A673 (cell line): ENCODE results near the gene HPSE2. TPM values are rescaled to one million over a fixed set of nuclear protein-coding genes. Genes with fewer than 3 reads are reported as not detected.

ENCODE experiments used
- BruUV-seq: library from RNA; stranded (reverse); fragments of 400-500 nt; replicated peaks from 2 replicates; lab custom pipeline; 2021; lab: Mats Ljungman, UMichigan
- CTCF ChIA-PET: fragments of 300-600 bp; sonication (Branson Sonifier 250); formaldehyde crosslinking; loops from one replicate; lab custom pipeline; 2022; ENCODE audit warnings: antibody characterized with exemption; lab: Charles Lee
- POLR2A ChIA-PET: fragments of 300-600 bp; sonication (Branson Sonifier 250); formaldehyde crosslinking; loops from one replicate; lab custom pipeline; 2022; ENCODE audit warnings: antibody characterized with exemption; ENCODE audit not compliant: low non-redundant PET; lab: Charles Lee
- DNase-seq: peaks from one replicate; pipeline ENCODE4 v3.0.0-alpha.2; 2015; ENCODE audit warnings: low spot score
- H3K27ac ChIP-seq: fragments of 200-600 bp; sonication (generic); 2 replicates; pipeline ENCODE4 v1.5.1; 2016; ENCODE audit warnings: mixed run types, low read depth, mild to moderate bottlenecking, mixed read lengths, antibody characterized with exemption, low read length; ENCODE audit not compliant: poor library complexity, severe bottlenecking
- H3K27me3 ChIP-seq: fragments of 200-600 bp; sonication (generic); replicated peaks from 2 replicates; pipeline ENCODE4 v1.6.1; 2017; ENCODE audit warnings: mixed run types, low read depth, mild to moderate bottlenecking, mixed read lengths, antibody characterized with exemption, low read length; ENCODE audit not compliant: insufficient read depth, poor library complexity
- H3K36me3 ChIP-seq: fragments of 200-600 bp; sonication (generic); 2 replicates; pipeline ENCODE4 v1.6.1; 2016; ENCODE audit warnings: mixed run types, mild to moderate bottlenecking, mixed read lengths, antibody characterized with exemption, low read length; ENCODE audit not compliant: insufficient read depth, poor library complexity, severe bottlenecking
- H3K4me1 ChIP-seq: fragments of 200-600 bp; sonication (generic); 2 replicates; pipeline ENCODE4 v1.6.1; 2017; ENCODE audit warnings: mixed run types, mild to moderate bottlenecking, mixed read lengths, antibody characterized with exemption, low read length; ENCODE audit not compliant: insufficient read depth, poor library complexity, severe bottlenecking
- H3K4me3 ChIP-seq: fragments of 200-600 bp; sonication (generic); 2 replicates; pipeline ENCODE4 v1.5.1; 2016; ENCODE audit warnings: low read depth, mixed run types, mild to moderate bottlenecking, mixed read lengths, low read length; ENCODE audit not compliant: poor library complexity, severe bottlenecking
- H3K9me3 ChIP-seq: fragments of 200-600 bp; sonication (generic); 2 replicates; pipeline ENCODE4 v1.6.1; 2016; ENCODE audit warnings: mixed run types, low read depth, mild to moderate bottlenecking, mixed read lengths, antibody characterized with exemption, low read length; ENCODE audit not compliant: poor library complexity, severe bottlenecking
- CTCF ChIP-seq: fragments of 300-800, 200-600 bp; sonication (generic); conservative IDR thresholded peaks from 2 replicates; pipeline ENCODE4 v1.5.1; 2017; ENCODE audit warnings: low read depth, mild to moderate bottlenecking, antibody characterized with exemption, low read length, moderate library complexity, mixed read lengths
- EZH2 ChIP-seq: fragments of 200-600 bp; sonication (generic); IDR thresholded peaks from 2 replicates; pipeline ENCODE4 v1.6.1; 2017; ENCODE audit warnings: borderline replicate concordance, low read depth, mild to moderate bottlenecking, mixed read lengths, antibody characterized with exemption, low read length; ENCODE audit not compliant: poor library complexity, severe bottlenecking
- intact Hi-C: fragments of 100-400 bp; cut with micrococcal nuclease; formaldehyde crosslinking; loops from one replicate; pipeline ENCODE4 v1.10.0; 2022; ENCODE audit not compliant: unreplicated experiment
- total RNA-seq: library from RNA; stranded (reverse); gene quantifications from 2 replicates; pipeline ENCODE4 v1.2.3, GENCODE V29; 2021

HPSE2 gene
- total RNA-seq, 1 experiment from 2014 or later: not detected

GRCh38 chr10:98478430-98479222 is 757.0 kb downstream of the HPSE2 start:
- H3K36me3 ChIP-seq: no peaks in the 10 kb centered on the region
- no peak for DNase-seq
- H3K4me1 ChIP-seq: no peaks in the 10 kb centered on the region
- TF ChIP-seq EZH2: no peak
- no peak for TF ChIP-seq CTCF
- H3K27ac ChIP-seq: no peak overlapping the region
- ChIA-PET POLR2A (no interaction called here), CTCF (no interaction called here)
- intact Hi-C loops: no loop called here
- BruUV-seq: no TSS peak
- H3K4me3 ChIP-seq: no peak overlapping the region
- H3K27me3 ChIP-seq: no peaks in the 10 kb centered on the region
- no peaks in the 10 kb centered on the region for H3K9me3 ChIP-seq

- intact Hi-C loops: no loop called here
- ChIA-PET POLR2A (no interaction called here), CTCF (no interaction called here)
- no peaks in the 10 kb centered on the region for H3K27me3 ChIP-seq
- no peak overlapping the region for H3K27ac ChIP-seq
- DNase-seq: no peak
- no TSS peak for BruUV-seq
- no peaks in the 10 kb centered on the region for H3K36me3 ChIP-seq
- H3K4me3 ChIP-seq: no peak overlapping the region
- no peaks in the 10 kb centered on the region for H3K4me1 ChIP-seq
- TF ChIP-seq EZH2: no peak
- TF ChIP-seq CTCF: no peak
- no peaks in the 10 kb centered on the region for H3K9me3 ChIP-seq
Observed at GRCh38 chr10:98477861-98478260, 757.8 kb downstream of the HPSE2 start.

- intact Hi-C loops: no loop called here
- Histone ChIP-seq H3K9me3 (no peaks in the 10 kb centered on the region), H3K36me3 (no peaks in the 10 kb centered on the region), H3K4me3 (no peak overlapping the region), H3K27me3 (peaks cover 15% of the 10 kb centered on the region), H3K27ac (no peak overlapping the region), H3K4me1 (no peaks in the 10 kb centered on the region)
- no peak for DNase-seq
- TF ChIP-seq CTCF (no peak), EZH2 (no peak)
- no TSS peak for BruUV-seq
- ChIA-PET POLR2A (interaction anchor here (0.7 kb wide), 1 partner anchor 547 kb away, joined by 4 read pairs; no protein-coding TSS in a partner anchor), CTCF (no interaction called here)
Observed at GRCh38 chr10:98474628-98475027, 761.0 kb downstream of the HPSE2 start.
